Spleen (tissue), 11 donors: ENCODE data around the gene SHKBP1. TPM values are rescaled to one million over a fixed set of nuclear protein-coding genes. Genes with fewer than 3 reads are reported as not detected.
A peak's percentile ranks its signal among the peaks of the same experiment; 100 is the strongest.

Experiments used
- DNase-seq: peaks from one replicate; pipeline ENCODE4 v3.0.0-alpha.2; 2020
- H3K27ac ChIP-seq, 8 donors: fragments of 200-600 bp; sonication (generic) in 7 of 8; 1 replicate in 4 of 8; 2 replicates in 4 of 8; pipeline versions ENCODE4 v1.5.0 to v1.8.0; 2016 to 2021; ENCODE audit warnings: inconsistent platforms in 4 of 8, mild to moderate bottlenecking in 4 of 8, moderate library complexity in 1 of 8
- H3K27me3 ChIP-seq, 7 donors: fragments of 200-600 bp; sonication (generic) in 6 of 7; replicated peaks in 1 of 7; 1 replicate in 4 of 7; 2 replicates in 3 of 7; pipeline versions ENCODE4 v1.5.0 to v1.8.0; 2016 to 2021; ENCODE audit warnings: inconsistent platforms in 3 of 7, mild to moderate bottlenecking in 1 of 7
- H3K36me3 ChIP-seq, 6 donors: fragments of 200-600 bp; sonication (generic) in 5 of 6; 1 replicate in 4 of 6; 2 replicates in 2 of 6; pipeline versions ENCODE4 v1.5.0 to v1.8.0; 2016 to 2021; ENCODE audit warnings: inconsistent platforms in 2 of 6
- H3K4me1 ChIP-seq, 6 donors: fragments of 200-600 bp; sonication (generic) in 5 of 6; 1 replicate in 3 of 6; 2 replicates in 3 of 6; pipeline versions ENCODE4 v1.5.0 to v1.8.0; 2016 to 2021; ENCODE audit warnings: inconsistent platforms in 3 of 6
- H3K4me3 ChIP-seq, 8 donors: fragments of 200-600 bp; sonication (generic) in 7 of 8; 1 replicate in 4 of 8; 2 replicates in 4 of 8; pipeline versions ENCODE4 v1.5.0 to v1.8.0; 2016 to 2021; ENCODE audit warnings: inconsistent platforms in 4 of 8, mild to moderate bottlenecking in 4 of 8, moderate library complexity in 2 of 8
- H3K9me3 ChIP-seq, 8 donors: fragments of 200-600 bp; sonication (generic) in 7 of 8; 1 replicate in 4 of 8; 2 replicates in 4 of 8; pipeline versions ENCODE4 v1.5.0 to v1.8.0; 2016 to 2021; ENCODE audit warnings: inconsistent platforms in 4 of 8
- POLR2A ChIP-seq, 3 donors: fragments of 450-650 bp; IDR thresholded peaks; one replicate each; pipeline ENCODE4 v1.5.1; 2017; ENCODE audit warnings: antibody characterized with exemption in 3 of 3, mild to moderate bottlenecking in 1 of 3
- POLR2AphosphoS5 ChIP-seq, 3 donors: sonication (generic); formaldehyde crosslinking; IDR thresholded peaks; one replicate each; pipeline ENCODE4 v1.5.1; 2017; ENCODE audit warnings: antibody characterized with exemption in 3 of 3
- WGBS, 5 donors: extraction: QIAGEN DNeasy Blood & Tissue Kit in 3 of 5; methylation state at CpG; one replicate each; pipeline versions ENCODE4 v1.1.5 to v1.1.7; 2013 to 2018; 5-methylcytosine and 5-hydroxymethylcytosine counted together
- intact Hi-C: fragments of 100-400 bp; cut with DNase I; formaldehyde crosslinking; loops from one replicate; pipeline ENCODE4 v1.15.0; 2023; ENCODE audit warnings: low total_unique reads
- polyA plus RNA-seq, 3 donors: library from polyadenylated mRNA; stranded (reverse); fragments of 200-250 nt; gene quantifications; one replicate each; pipeline ENCODE4 v1.2.1, GENCODE V29; 2013
- total RNA-seq, 7 donors: library from RNA; depleted of rRNA in 3 of 7; stranded (reverse); fragments of >200 nt in 3 of 7; fragmentation: NEBNext Ultra II Directional in 4 of 7; extraction: Animal tissue kit (Norgen Biotek cat#: 25700) in 4 of 7; gene quantifications; one replicate each; pipeline versions ENCODE4 v1.1.0 to v1.2.1, GENCODE V29; 2016 to 2021
- TF ChIP-seq, protein P1 (sequence below), 11 experiments: fragments of 200-600 bp in 7 of 11; fragments of 450-650 bp in 4 of 11; sonication (generic) in 4 of 11; IDR thresholded peaks in 8 of 11; conservative IDR thresholded peaks in 3 of 11; 1 replicate in 7 of 11; 2 replicates in 4 of 11; pipeline versions ENCODE4 v1.4.0 to v1.8.0; 2016 to 2021; ENCODE audit warnings: antibody characterized with exemption in 11 of 11, inconsistent platforms in 4 of 11, mild to moderate bottlenecking in 1 of 11
- donor health status: healthy with polysubstance abuse.
- donor health status: DM: no; HTN: no; CAD: no; lungs with moderate emphysema.
- donor health status: DM: no; HTN: no; CAD: no.
- donor health status: Bipolar disorder and iron deficiency.
- donor health status: healthy.
- donor health status: DM: no; HTN: no; CAD: no.
- donor health status: DM: yes; HTN: yes; CAD: no.

SHKBP1 gene
- total and polyA plus RNA-seq, 10 donors, result 102 to 282 (median 151) TPM

DNA sequence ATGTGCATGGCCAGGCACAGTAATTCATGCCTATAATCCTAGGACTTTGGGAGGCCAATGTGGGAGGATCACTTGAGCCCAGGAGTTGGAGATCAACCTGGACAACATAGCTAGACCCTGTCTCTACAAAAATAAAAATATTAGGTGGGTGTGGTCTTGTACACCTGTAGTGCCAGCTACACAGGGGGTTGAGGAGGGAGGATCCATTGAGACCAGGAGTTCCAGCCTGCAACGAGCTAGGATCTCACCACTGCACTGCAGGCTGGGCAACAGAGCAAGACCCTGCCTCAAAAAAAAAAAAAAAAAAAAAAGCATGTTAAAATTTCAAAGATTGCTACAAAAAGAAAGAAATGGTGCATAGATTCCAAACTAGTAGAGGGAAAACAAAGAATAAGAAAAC is 61.7 kb downstream of the SHKBP1 start:
- H3K4me1 ChIP-seq, result peaks cover 0 to 25% (median 17%) of the 10 kb centered on the region in 6 donors
- H3K9me3 ChIP-seq, result no peaks in the 10 kb centered on the region
- TF ChIP-seq POLR2A (IDR thresholded peaks at IDR 0.05) (no peak), POLR2AphosphoS5 (IDR thresholded peaks at IDR 0.05) (no peak)
- TF ChIP-seq, protein P1, sequence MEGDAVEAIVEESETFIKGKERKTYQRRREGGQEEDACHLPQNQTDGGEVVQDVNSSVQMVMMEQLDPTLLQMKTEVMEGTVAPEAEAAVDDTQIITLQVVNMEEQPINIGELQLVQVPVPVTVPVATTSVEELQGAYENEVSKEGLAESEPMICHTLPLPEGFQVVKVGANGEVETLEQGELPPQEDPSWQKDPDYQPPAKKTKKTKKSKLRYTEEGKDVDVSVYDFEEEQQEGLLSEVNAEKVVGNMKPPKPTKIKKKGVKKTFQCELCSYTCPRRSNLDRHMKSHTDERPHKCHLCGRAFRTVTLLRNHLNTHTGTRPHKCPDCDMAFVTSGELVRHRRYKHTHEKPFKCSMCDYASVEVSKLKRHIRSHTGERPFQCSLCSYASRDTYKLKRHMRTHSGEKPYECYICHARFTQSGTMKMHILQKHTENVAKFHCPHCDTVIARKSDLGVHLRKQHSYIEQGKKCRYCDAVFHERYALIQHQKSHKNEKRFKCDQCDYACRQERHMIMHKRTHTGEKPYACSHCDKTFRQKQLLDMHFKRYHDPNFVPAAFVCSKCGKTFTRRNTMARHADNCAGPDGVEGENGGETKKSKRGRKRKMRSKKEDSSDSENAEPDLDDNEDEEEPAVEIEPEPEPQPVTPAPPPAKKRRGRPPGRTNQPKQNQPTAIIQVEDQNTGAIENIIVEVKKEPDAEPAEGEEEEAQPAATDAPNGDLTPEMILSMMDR (IDR thresholded peaks at IDR 0.05 in 8 of 11, conservative IDR thresholded peaks at IDR 0.05 in 3 of 11), result no peak
- H3K27ac ChIP-seq, result no peak overlapping the region
- intact Hi-C loops, result no loop called here
- H3K4me3 ChIP-seq, result no peak overlapping the region
- no peak for DNase-seq
- H3K36me3 ChIP-seq, result no peaks in the 10 kb centered on the region
- H3K27me3 ChIP-seq, result peaks cover 0 to 34% (median 0%) of the 10 kb centered on the region in 7 donors
- 64 to 91% (median 81%) methylated on average over 1 of the region's 1 CpG for WGBS, 5 donors

DNA sequence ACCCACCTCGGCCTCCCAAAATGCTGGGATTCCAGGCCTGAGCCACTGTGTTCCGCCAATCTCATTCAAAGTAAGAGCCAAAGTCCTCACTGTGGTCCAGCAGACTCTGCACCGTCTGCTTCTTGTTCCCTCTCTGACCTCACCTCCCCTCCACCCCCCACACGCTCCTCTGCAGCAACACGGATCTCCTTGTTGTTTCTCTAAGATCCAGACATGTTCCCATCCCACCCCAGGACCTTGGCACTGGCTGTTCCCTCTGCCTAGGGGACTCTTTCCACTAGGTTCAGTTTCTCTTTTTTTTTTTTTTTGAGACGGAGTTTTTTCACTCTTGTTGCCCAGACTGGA is 62.9 kb downstream of the SHKBP1 start:
- Histone ChIP-seq H3K9me3 (no peaks in the 10 kb centered on the region), H3K27me3 (peaks cover 0 to 34% (median 0%) of the 10 kb centered on the region in 7 donors), H3K4me3 (no peak overlapping the region), H3K36me3 (no peaks in the 10 kb centered on the region), H3K4me1 (peaks cover 0 to 15% (median 10%) of the 10 kb centered on the region in 6 donors), H3K27ac (no peak overlapping the region)
- WGBS, 5 donors, result 76 to 88% (median 80%) methylated on average over 6 of the region's 6 CpGs
- TF ChIP-seq POLR2AphosphoS5 (IDR thresholded peaks at IDR 0.05), result no peak
- no peak for TF ChIP-seq POLR2A (IDR thresholded peaks at IDR 0.05)
- TF ChIP-seq, protein P1 (IDR thresholded peaks at IDR 0.05 in 8 of 11, conservative IDR thresholded peaks at IDR 0.05 in 3 of 11), result no peak
- intact Hi-C loops, result no loop called here
- DNase-seq, result no peak

DNA sequence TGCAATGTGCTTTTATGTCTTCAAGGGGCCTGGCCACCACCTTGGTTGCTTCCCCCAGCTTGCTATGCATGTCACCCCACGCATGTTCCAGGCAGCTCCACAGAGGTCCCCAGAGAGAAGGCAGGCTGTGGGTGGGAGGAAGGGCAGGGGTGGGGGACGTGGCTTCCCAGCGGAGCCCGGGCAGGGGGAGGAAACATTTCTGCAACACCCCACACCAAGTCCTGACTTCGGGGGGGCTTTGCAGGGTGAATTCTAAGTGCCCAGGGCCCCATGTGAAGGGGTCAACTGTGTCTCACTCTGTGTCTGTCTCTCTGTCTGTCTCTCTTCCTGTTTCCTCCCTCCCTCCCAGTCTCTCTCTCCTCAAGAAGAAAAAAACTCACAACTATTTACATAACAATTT is 64.1 kb downstream of the SHKBP1 start:
- peak overlapping the region in 4 of 8 donors; percentile 27 to 45 (median 32) for H3K27ac ChIP-seq
- intact Hi-C loops, result no loop called here
- H3K4me3 ChIP-seq, result no peak overlapping the region
- H3K36me3 ChIP-seq, result no peaks in the 10 kb centered on the region
- H3K9me3 ChIP-seq, result no peaks in the 10 kb centered on the region
- peaks cover 0 to 21% (median 10%) of the 10 kb centered on the region in 6 donors for H3K4me1 ChIP-seq
- peaks cover 0 to 25% (median 0%) of the 10 kb centered on the region in 7 donors for H3K27me3 ChIP-seq
- WGBS, 5 donors, result 1 to 12% (median 7%) methylated on average over 5 of the region's 5 CpGs
- TF ChIP-seq, protein P1 (IDR thresholded peaks at IDR 0.05 in 8 of 11, conservative IDR thresholded peaks at IDR 0.05 in 3 of 11), result no peak
- no peak for TF ChIP-seq POLR2A (IDR thresholded peaks at IDR 0.05)
- TF ChIP-seq POLR2AphosphoS5 (IDR thresholded peaks at IDR 0.05), result peak in 1 of 3 donors; percentile 24
- no peak for DNase-seq

Other genes starting within 250 kb of the SHKBP1 start
- 10 to 100 TPM; 10.2 to 21.9 (median 13.2) TPM for gene C19orf47, start 228.5 kb upstream of the SHKBP1 start, total RNA-seq
- 10 to 100 TPM in 1 of 3 donors, 1 to 10 TPM in 2; 8.2 to 14.7 (median 8.5) TPM for gene C19orf47, start 228.5 kb upstream of the SHKBP1 start, polyA plus RNA-seq
- 100 to 1,000 TPM; 187 to 589 (median 326) TPM for gene PLD3, start 228.2 kb upstream of the SHKBP1 start, total RNA-seq
- 100 to 1,000 TPM in 1 of 3 donors, 10 to 100 TPM in 2; 61.3 to 120 (median 81.6) TPM for gene PLD3, start 228.2 kb upstream of the SHKBP1 start, polyA plus RNA-seq
- under 1 TPM in 1 of 7 donors, not detected in 6; 0.19 TPM for gene HIPK4, start 186.7 kb upstream of the SHKBP1 start, total RNA-seq
- gene HIPK4, start 186.7 kb upstream of the SHKBP1 start, polyA plus RNA-seq, result under 1 TPM in 1 of 3 donors, not detected in 2; 0.08 TPM
- gene PRX, start 163.5 kb upstream of the SHKBP1 start, total RNA-seq, result 1 to 10 TPM; 1.7 to 3.4 (median 3.0) TPM
- 1 to 10 TPM in 1 of 3 donors, under 1 TPM in 2; 0.50 to 1.8 (median 0.56) TPM for gene PRX, start 163.5 kb upstream of the SHKBP1 start, polyA plus RNA-seq
- 10 to 100 TPM in 6 of 7 donors, 1 to 10 TPM in 1; 9.8 to 19.7 (median 13.2) TPM for gene SERTAD1, start 150.9 kb upstream of the SHKBP1 start, total RNA-seq
- gene SERTAD1, start 150.9 kb upstream of the SHKBP1 start, polyA plus RNA-seq, result 10 to 100 TPM in 1 of 3 donors, 1 to 10 TPM in 2; 8.5 to 14.9 (median 9.4) TPM
- 10 to 100 TPM; 21.5 to 51.4 (median 30.9) TPM for gene SERTAD3, start 132.5 kb upstream of the SHKBP1 start, total RNA-seq
- gene SERTAD3, start 132.5 kb upstream of the SHKBP1 start, polyA plus RNA-seq, result 10 to 100 TPM; 21.8 to 32.6 (median 23.5) TPM
- gene BLVRB, start 111.1 kb upstream of the SHKBP1 start, total RNA-seq, result 100 to 1,000 TPM in 6 of 7 donors, 10 to 100 TPM in 1; 92.3 to 243 (median 179) TPM
- gene BLVRB, start 111.1 kb upstream of the SHKBP1 start, polyA plus RNA-seq, result 100 to 1,000 TPM in 2 of 3 donors, 10 to 100 TPM in 1; 90.6 to 215 (median 136) TPM
- gene SPTBN4, start 109.9 kb upstream of the SHKBP1 start, total RNA-seq, result 1 to 10 TPM in 3 of 7 donors, under 1 TPM in 4; 0.32 to 2.3 (median 0.85) TPM
- under 1 TPM; 0.30 to 0.61 (median 0.35) TPM for gene SPTBN4, start 109.9 kb upstream of the SHKBP1 start, polyA plus RNA-seq
- 100 to 1,000 TPM in 6 of 7 donors, 10 to 100 TPM in 1; 66.0 to 197 (median 186) TPM for gene LTBP4, start 24.5 kb downstream of the SHKBP1 start, total RNA-seq
- gene LTBP4, start 24.5 kb downstream of the SHKBP1 start, polyA plus RNA-seq, result 100 to 1,000 TPM in 1 of 3 donors, 10 to 100 TPM in 2; 26.5 to 107 (median 34.3) TPM
- 10 to 100 TPM; 12.1 to 27.4 (median 14.8) TPM for gene NUMBL, start 113.8 kb downstream of the SHKBP1 start, total RNA-seq
- gene NUMBL, start 113.8 kb downstream of the SHKBP1 start, polyA plus RNA-seq, result 10 to 100 TPM in 1 of 3 donors, 1 to 10 TPM in 2; 3.2 to 10.6 (median 3.5) TPM
- gene COQ8B, start 140.0 kb downstream of the SHKBP1 start, total RNA-seq, result 10 to 100 TPM; 23.0 to 40.2 (median 32.6) TPM
- 10 to 100 TPM; 18.4 to 33.8 (median 21.1) TPM for gene COQ8B, start 140.0 kb downstream of the SHKBP1 start, polyA plus RNA-seq
- gene ITPKC, start 140.2 kb downstream of the SHKBP1 start, total RNA-seq, result 10 to 100 TPM; 11.1 to 39.2 (median 18.0) TPM
- 10 to 100 TPM in 1 of 3 donors, 1 to 10 TPM in 2; 6.8 to 14.3 (median 8.6) TPM for gene ITPKC, start 140.2 kb downstream of the SHKBP1 start, polyA plus RNA-seq
- gene ACTMAP, start 173.6 kb downstream of the SHKBP1 start, total RNA-seq, result 10 to 100 TPM in 3 of 7 donors, 1 to 10 TPM in 4; 6.0 to 16.2 (median 9.8) TPM
- gene ACTMAP, start 173.6 kb downstream of the SHKBP1 start, polyA plus RNA-seq, result 1 to 10 TPM; 5.2 to 6.8 (median 5.9) TPM
- 10 to 100 TPM; 52.9 to 76.9 (median 64.0) TPM for gene SNRPA, start 174.3 kb downstream of the SHKBP1 start, total RNA-seq
- 10 to 100 TPM; 62.7 to 69.2 (median 67.4) TPM for gene SNRPA, start 174.3 kb downstream of the SHKBP1 start, polyA plus RNA-seq
- gene MIA, start 198.6 kb downstream of the SHKBP1 start, total RNA-seq, result 1 to 10 TPM in 1 of 7 donors, not detected in 6; 1.5 TPM
- gene MIA, start 198.6 kb downstream of the SHKBP1 start, polyA plus RNA-seq, result 10 to 100 TPM in 1 of 3 donors, 1 to 10 TPM in 2; 4.5 to 14.2 (median 7.0) TPM
- gene RAB4B, start 201.4 kb downstream of the SHKBP1 start, total RNA-seq, result 10 to 100 TPM; 36.8 to 69.8 (median 53.0) TPM
- 10 to 100 TPM; 78.5 to 95.3 (median 82.2) TPM for gene RAB4B, start 201.4 kb downstream of the SHKBP1 start, polyA plus RNA-seq
- gene EGLN2, start 222.3 kb downstream of the SHKBP1 start, total RNA-seq, result 100 to 1,000 TPM; 136 to 198 (median 156) TPM
- gene EGLN2, start 222.3 kb downstream of the SHKBP1 start, polyA plus RNA-seq, result 100 to 1,000 TPM; 109 to 238 (median 188) TPM